Stimulated activated effector memory CD8-positive, alpha-beta T cell treated with anti-CD3 and anti-CD28 coated beads, Interleukin-12 subunit alpha, Interleukin-12 subunit beta, amount 100 ng/mL, for 72 hours (primary cell): Measurements from ENCODE around the gene AREL1.

Experiments used
- ATAC-seq: fragments of 150-1000 bp; cut with Tn5 transposase; 2 replicates; pipeline ENCODE4 v1.10.0; 2021
- DNase-seq, 2 donors: peaks; one replicate each; pipeline ENCODE4 v3.0.0; 2021 to 2022; ENCODE audit warnings: low spot score in 2 of 2
- H3K27ac Mint-ChIP-seq: one replicate; pipeline ENCODE4 v1.8.0; 2022; ENCODE audit warnings: mild to moderate bottlenecking, mixed read lengths
- H3K36me3 Mint-ChIP-seq: one replicate; pipeline ENCODE4 v1.8.0; 2022; ENCODE audit warnings: mild to moderate bottlenecking, mixed read lengths
- H3K4me1 Mint-ChIP-seq: one replicate; pipeline ENCODE4 v1.8.0; 2022; ENCODE audit warnings: mixed read lengths
- H3K4me3 Mint-ChIP-seq: one replicate; pipeline ENCODE4 v1.8.0; 2022; ENCODE audit warnings: mild to moderate bottlenecking, mixed read lengths
- H3K9me3 Mint-ChIP-seq: one replicate; pipeline ENCODE4 v1.8.0; 2022; ENCODE audit warnings: mixed read lengths

AREL1 gene

GRCh38 chr14:74656964-74657363 lies 55.9 kb downstream of the AREL1 start:
- Mint-ChIP-seq H3K27ac (no peak overlapping the region), H3K4me3 (no peak overlapping the region), H3K9me3 (no peaks in the 10 kb centered on the region), H3K4me1 (no peaks in the 10 kb centered on the region), H3K36me3 (peaks cover 41% of the 10 kb centered on the region)
- DNase-seq (no peak), ATAC-seq (no peak)

DNA sequence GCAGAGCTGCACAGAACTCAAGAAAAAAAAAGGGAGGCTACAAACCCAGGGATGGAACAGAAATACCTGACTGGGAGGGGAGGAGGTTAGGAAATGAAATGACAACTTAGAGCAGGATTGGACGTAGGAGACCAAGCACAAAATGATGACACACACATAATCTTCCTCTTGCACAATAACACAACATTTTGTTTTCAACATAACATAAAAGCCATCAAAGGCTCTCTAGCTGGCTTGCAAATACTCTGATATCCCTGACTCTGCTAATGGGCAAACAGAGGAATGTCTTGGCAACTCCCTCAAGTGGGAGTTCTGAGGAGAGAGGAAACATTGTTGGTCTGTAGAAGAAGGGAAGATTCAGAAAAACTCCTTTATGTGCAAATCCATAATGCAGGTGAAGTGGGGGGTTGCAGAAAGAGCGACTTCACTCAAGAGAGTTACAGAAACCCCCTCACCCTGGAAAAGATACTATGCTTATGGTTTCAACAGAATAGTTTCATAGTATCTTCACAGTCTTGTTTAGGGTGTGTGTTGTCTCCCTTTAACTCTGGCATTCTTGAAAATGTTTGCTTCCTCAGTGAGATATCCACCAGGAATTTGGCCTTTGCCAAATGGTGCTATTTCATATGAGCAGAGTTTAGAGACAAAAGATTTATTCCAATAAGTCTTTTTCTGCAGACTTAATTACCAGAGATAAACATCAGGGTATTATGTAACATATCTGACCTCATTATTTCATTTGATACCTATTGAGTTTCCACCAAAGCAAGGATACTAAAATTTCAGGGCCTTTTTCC lies 57.1 kb downstream of the AREL1 start:
- H3K4me3 Mint-ChIP-seq: no peak overlapping the region
- H3K4me1 Mint-ChIP-seq: peaks cover 11% of the 10 kb centered on the region
- no peaks in the 10 kb centered on the region for H3K9me3 Mint-ChIP-seq
- no peak for ATAC-seq
- H3K27ac Mint-ChIP-seq: no peak overlapping the region
- peaks cover 29% of the 10 kb centered on the region for H3K36me3 Mint-ChIP-seq
- no peak for DNase-seq

GRCh38 chr14:74654931-74655330 lies 57.9 kb downstream of the AREL1 start:
- Mint-ChIP-seq H3K9me3 (no peaks in the 10 kb centered on the region), H3K36me3 (peaks cover 20% of the 10 kb centered on the region)

GRCh38 chr14:74653386-74654138 lies 59.3 kb downstream of the AREL1 start:
- Mint-ChIP-seq H3K4me1 (peaks cover 15% of the 10 kb centered on the region), H3K4me3 (no peak overlapping the region), H3K36me3 (peaks cover 18% of the 10 kb centered on the region), H3K27ac (peak overlapping the region; percentile 71), H3K9me3 (no peaks in the 10 kb centered on the region)
- DNase-seq: no peak
- no peak for ATAC-seq

More at GRCh38 chr14:74654931-74655330, 57.9 kb downstream of the AREL1 start:
- ATAC-seq (no peak), DNase-seq (no peak)
- Mint-ChIP-seq H3K4me1 (peaks cover 15% of the 10 kb centered on the region), H3K27ac (no peak overlapping the region), H3K4me3 (no peak overlapping the region)

GRCh38 chr14:74652541-74652940 lies 60.3 kb downstream of the AREL1 start:
- H3K4me1 Mint-ChIP-seq: peaks cover 19% of the 10 kb centered on the region
- peak overlapping the region; percentile 40 for H3K27ac Mint-ChIP-seq
- H3K9me3 Mint-ChIP-seq: no peaks in the 10 kb centered on the region
- DNase-seq (no peak), ATAC-seq (no peak)
- no peak overlapping the region for H3K4me3 Mint-ChIP-seq
- peaks cover 15% of the 10 kb centered on the region for H3K36me3 Mint-ChIP-seq

- peak overlapping the region; percentile 81 for H3K27ac Mint-ChIP-seq
- no peaks in the 10 kb centered on the region for H3K9me3 Mint-ChIP-seq
- peaks cover 23% of the 10 kb centered on the region for H3K4me1 Mint-ChIP-seq
- ATAC-seq: no peak
- no peak for DNase-seq
- no peak overlapping the region for H3K4me3 Mint-ChIP-seq
- H3K36me3 Mint-ChIP-seq: peaks cover under 1% of the 10 kb centered on the region
Observed at GRCh38 chr14:74650927-74651686, 61.8 kb downstream of the AREL1 start.

- H3K9me3 Mint-ChIP-seq: no peaks in the 10 kb centered on the region
- no peak overlapping the region for H3K27ac Mint-ChIP-seq
- DNase-seq (no peak), ATAC-seq (no peak)
- no peaks in the 10 kb centered on the region for H3K36me3 Mint-ChIP-seq
- H3K4me1 Mint-ChIP-seq: peaks cover 29% of the 10 kb centered on the region
- H3K4me3 Mint-ChIP-seq: no peak overlapping the region
Observed at GRCh38 chr14:74649673-74650072, 63.2 kb downstream of the AREL1 start.

DNA sequence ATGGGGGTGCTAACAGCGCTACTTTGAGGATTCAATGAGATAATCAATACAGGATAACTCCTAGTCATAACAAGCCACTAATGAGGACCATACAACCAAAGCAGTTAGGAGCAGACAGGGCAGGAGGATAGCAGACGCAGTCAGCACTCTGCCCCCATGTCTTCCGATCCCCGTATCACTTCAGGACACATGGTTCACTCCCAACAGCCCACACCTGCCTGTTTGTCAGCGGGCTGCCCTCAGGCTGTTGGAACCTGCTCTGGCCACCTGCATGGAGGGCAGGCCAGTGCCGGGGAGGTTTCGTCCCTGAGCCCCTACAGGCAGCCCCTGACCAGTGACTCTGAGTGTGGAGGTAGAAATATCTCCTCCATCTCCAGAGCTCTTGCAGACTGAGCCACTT lies 63.7 kb downstream of the AREL1 start:
- no peaks in the 10 kb centered on the region for H3K9me3 Mint-ChIP-seq
- no peak for ATAC-seq
- H3K36me3 Mint-ChIP-seq: no peaks in the 10 kb centered on the region
- H3K27ac Mint-ChIP-seq: no peak overlapping the region
- H3K4me1 Mint-ChIP-seq: peaks cover 29% of the 10 kb centered on the region
- no peak for DNase-seq
- H3K4me3 Mint-ChIP-seq: no peak overlapping the region

- no peak overlapping the region for H3K27ac Mint-ChIP-seq
- peaks cover 29% of the 10 kb centered on the region for H3K4me1 Mint-ChIP-seq
- no peaks in the 10 kb centered on the region for H3K9me3 Mint-ChIP-seq
- DNase-seq: no peak
- no peak for ATAC-seq
- H3K4me3 Mint-ChIP-seq: no peak overlapping the region
- no peaks in the 10 kb centered on the region for H3K36me3 Mint-ChIP-seq
Observed at GRCh38 chr14:74648601-74649000, 64.3 kb downstream of the AREL1 start.

DNA sequence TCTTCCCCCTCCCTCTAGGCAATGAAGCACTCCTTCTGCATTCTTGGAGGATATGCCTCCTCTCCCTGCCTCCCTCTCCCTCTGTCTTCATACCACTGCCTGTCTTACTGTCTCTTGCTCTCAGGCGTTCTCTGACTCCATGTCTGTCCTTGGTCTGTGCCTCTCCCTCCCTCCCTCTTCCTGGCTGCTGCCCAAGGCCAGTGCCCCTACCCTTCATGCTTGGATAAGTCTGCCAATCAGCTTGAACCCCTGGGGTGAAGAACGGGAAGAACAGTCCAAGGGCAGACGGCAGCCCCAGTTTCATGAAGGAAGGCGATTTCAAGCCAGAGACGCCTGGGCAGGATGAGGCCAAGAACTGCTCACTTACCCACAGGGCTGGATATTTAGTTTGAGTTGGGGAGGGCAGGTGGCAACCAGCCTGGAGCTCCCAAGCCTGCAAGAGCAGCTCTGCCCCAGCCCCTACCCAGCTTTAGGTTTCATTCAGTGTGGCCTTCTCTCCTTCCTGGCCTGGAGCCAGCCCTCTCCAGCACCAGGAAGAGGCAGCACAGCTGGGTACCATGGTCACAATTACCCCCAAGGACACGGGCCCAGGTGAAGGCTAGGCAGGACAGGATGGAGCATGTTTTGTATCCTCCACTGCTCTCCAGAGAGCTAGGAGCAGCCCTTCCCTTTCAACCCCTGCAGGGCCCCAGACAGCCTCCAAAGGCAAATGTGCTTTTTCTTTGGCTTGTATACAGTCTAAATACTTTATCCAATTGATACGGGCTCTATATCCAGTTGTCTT lies 65.0 kb downstream of the AREL1 start:
- Mint-ChIP-seq H3K4me1 (peaks cover 29% of the 10 kb centered on the region), H3K4me3 (no peak overlapping the region), H3K36me3 (no peaks in the 10 kb centered on the region), H3K27ac (no peak overlapping the region), H3K9me3 (no peaks in the 10 kb centered on the region)
- DNase-seq (no peak), ATAC-seq (peak; percentile 28)

DNA sequence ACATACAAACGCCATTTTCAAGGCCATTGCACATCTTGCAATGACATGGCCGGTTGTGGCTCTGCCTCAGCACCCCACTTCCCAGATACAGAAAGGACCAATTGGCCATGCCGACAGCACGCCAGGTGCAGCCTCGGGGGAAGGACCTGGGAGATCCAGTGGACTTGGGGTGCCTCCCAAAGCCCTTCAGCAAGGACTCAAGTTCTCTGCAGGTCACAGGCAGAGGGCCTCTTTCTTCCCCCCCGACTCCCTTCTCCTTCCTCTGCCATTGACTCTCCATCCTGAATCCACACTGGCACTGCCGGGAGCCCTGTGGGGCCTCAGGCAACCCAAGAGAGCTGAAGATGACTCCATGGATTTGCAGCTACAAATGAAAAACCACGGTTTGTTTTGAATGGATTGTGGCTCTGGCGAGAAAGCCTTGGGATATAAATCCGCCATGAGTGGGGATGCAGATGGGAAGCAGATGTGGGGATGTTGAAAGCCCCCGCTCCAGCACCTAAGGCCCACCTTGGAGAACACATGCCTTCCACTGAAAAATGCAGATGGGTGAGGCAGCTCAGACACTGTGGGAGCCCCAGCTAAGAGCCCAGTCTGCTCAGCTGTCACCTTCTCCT lies 65.7 kb downstream of the AREL1 start:
- no peak for ATAC-seq
- no peak for DNase-seq
- H3K27ac Mint-ChIP-seq: no peak overlapping the region
- no peaks in the 10 kb centered on the region for H3K9me3 Mint-ChIP-seq
- no peak overlapping the region for H3K4me3 Mint-ChIP-seq
- peaks cover 29% of the 10 kb centered on the region for H3K4me1 Mint-ChIP-seq
- no peaks in the 10 kb centered on the region for H3K36me3 Mint-ChIP-seq

DNA sequence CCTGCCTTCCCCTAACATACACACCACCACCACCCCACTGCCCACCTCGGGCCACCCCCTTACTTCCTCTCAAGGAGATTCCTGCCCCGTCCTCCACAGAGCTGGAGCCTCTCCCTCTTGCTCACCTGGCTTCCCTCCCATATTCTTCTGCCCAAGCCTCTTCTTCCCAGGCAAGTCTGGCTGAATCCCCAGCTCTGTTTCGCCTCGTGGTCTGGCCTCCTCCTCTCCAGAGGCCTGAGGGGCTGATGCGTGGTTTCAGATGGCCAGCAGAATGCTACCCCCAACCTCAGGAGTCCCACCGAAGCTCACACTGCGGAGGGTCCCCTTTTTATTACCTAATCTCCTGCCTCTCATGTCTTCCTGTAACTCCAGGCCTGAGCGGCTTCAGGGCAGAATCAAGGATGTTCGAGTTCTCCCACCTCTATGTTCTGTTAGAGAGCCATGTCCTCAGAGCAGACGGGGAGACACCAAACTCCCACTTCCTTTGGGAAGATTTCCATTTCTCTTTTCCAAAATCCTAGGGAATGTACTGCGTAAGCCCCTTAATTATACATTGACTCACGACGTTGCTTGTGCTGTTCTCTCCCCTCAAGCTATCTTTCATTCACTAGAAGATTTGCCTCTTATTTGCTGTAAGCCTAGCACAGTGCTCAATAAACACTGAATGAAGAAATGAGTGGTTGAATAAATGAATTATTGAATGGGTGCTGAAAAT lies 67.0 kb downstream of the AREL1 start:
- no peaks in the 10 kb centered on the region for H3K9me3 Mint-ChIP-seq
- no peak for ATAC-seq
- H3K4me3 Mint-ChIP-seq: no peak overlapping the region
- DNase-seq: no peak
- H3K4me1 Mint-ChIP-seq: peaks cover 19% of the 10 kb centered on the region
- H3K27ac Mint-ChIP-seq: no peak overlapping the region
- H3K36me3 Mint-ChIP-seq: no peaks in the 10 kb centered on the region

DNA sequence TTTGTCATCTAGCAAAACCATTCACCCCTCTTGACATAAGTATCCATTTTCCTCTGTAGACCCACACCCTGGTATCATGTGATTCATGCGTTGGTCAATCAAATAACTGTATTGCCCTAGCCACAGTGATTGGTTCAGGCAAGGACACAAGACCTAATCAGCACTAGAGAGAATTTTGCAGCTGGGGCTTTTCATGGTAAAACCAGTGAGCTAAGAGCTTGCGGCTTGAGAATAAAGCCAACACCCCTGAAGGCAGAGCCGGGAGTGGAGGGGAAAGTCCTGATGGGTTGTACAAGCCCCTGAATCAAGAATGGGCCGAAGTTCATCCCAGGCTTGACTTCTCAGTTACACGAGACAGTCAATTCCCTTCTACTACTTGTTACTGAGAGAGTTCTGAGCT lies 67.6 kb downstream of the AREL1 start:
- Mint-ChIP-seq H3K4me3 (no peak overlapping the region), H3K27ac (no peak overlapping the region), H3K9me3 (no peaks in the 10 kb centered on the region), H3K36me3 (no peaks in the 10 kb centered on the region), H3K4me1 (peaks cover 14% of the 10 kb centered on the region)
- DNase-seq (no peak), ATAC-seq (no peak)
